Activated naive CD4-positive, alpha-beta T cell treated with Interleukin-2 at 50 U/mL for 16 hours (primary cell): ENCODE measurements around the gene RUNX2.
A peak's percentile ranks its signal among the peaks of the same experiment; 100 is the strongest.

Source experiments
- DNase-seq: peaks from one replicate; pipeline ENCODE4 v3.0.0-alpha.2; 2020

RUNX2 gene

DNA sequence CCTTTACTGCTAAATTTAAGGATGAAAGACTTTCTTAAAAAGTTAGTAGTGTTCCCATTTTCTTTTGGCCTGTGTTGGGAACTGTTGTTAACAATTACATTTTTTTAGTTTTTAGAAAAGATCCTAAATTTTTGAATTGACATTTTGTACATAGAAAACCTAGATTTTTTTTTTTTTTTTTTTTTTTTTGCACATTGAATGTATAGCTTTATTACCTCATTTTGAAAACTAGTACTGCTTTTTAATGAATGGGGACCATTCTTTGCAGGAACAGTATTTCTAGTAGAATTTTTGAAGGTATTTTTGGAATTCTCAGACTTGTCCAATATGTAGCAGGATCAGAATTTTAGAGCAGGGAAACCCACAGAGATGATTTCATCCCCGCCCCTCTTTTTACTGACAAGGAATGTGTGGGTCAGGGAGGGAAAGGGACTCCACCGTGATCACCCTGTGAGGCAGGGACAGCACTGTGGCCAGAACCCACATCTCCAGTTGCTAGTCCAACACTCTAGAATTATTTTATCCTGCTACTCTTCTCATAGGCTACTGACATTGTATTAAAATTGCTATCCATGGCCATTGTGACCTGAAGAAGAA lies 204.0 kb downstream of the RUNX2 start:
- DNase-seq, result no peak

DNA sequence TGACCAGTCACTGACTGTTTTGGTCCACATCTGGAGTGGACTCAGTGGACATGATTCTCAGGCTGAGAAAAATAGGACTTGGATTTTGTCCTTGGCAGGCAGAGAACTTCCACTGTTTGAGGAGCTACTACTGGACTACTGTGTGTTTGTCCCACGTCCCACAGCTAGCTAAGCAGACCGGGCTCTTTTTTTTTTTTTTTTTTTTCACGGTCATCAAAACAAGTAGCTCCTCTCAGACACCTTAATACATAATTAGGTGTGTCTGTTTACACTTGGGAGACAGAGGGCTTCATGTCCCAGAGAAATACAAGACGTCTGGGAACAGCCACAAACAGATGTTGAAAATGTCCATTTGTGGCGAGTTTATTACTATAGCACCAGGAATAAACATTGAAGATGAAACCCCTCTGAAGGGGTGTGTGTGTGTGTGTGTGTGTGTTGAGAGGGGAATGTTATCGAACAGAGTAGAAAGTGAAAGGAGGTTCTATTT lies 204.6 kb downstream of the RUNX2 start:
- no peak for DNase-seq

DNA sequence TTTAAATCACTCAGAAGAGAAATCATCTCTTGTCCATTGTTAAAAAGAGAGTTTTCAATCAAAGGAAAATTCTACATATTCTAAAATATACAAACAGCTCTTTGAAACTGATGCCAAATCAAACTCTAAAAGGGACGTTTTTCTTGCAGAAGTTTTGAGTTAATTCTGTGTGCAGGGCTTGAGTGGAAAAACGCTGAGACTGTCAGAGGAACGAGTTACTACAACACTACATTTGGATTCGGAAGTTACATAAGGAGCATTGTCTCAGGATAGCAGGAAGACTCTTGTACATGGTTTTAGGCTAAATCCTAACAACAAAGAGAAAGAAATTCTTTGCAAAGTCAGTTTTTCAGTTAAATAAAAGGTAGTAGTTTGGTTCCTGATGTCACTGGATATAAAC lies 205.3 kb downstream of the RUNX2 start:
- DNase-seq, result no peak

- DNase-seq, result no peak
Observed at GRCh38 chr6:45535933-45536332, 207.8 kb downstream of the RUNX2 start.

DNA sequence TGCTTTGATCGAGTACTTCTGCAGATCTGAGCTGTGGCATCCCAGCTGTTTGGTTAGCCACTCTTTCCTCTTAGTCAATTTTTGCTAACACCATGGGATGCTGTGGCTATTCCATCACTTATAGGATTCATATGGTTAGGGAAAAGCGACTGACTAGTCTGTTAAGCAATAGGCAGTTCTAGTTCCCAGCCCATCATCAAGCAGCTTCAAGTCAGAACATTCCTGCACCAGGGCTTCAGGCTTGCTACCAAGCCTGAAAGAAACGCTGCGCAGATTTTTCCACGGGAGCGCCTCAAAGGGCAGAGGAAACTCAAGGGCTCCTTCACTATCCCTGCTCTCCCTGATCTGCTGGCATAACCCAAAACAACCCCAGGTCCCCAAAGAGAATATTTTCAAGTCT lies 209.4 kb downstream of the RUNX2 start:
- no peak for DNase-seq

GRCh38 chr6:45538641-45539547 lies 210.8 kb downstream of the RUNX2 start:
- DNase-seq, result no peak

- DNase-seq, result no peak
Observed at GRCh38 chr6:45540375-45540920, 212.3 kb downstream of the RUNX2 start.

DNA sequence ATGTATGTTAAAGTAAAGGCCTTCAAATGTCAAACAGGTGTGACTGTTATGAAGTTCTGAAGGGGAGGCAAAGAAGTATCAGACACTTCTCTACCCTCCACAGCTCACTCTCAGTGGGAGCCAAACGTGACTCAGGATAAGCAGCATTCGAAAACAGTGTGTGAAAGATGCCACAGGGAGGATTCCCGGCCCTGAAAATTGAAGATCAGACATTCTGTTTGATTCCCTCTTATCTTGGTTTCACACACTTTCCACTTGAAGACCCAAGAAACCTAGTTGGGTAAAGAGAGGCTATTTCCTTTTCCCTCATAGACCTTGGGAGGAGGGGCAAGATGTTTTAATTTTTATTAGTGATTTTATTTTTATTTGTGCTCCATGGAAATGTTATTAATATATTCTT lies 213.8 kb downstream of the RUNX2 start:
- no peak for DNase-seq

GRCh38 chr6:45543298-45544235 lies 215.4 kb downstream of the RUNX2 start:
- no peak for DNase-seq

GRCh38 chr6:45545416-45545815 lies 217.3 kb downstream of the RUNX2 start:
- no peak for DNase-seq

- DNase-seq, result no peak
Observed at GRCh38 chr6:45548657-45549515, 220.8 kb downstream of the RUNX2 start.

- DNase-seq, result no peak
Observed at GRCh38 chr6:45552536-45552935, 224.4 kb downstream of the RUNX2 start.

GRCh38 chr6:45553730-45554344 lies 225.7 kb downstream of the RUNX2 start:
- no peak for DNase-seq

DNA sequence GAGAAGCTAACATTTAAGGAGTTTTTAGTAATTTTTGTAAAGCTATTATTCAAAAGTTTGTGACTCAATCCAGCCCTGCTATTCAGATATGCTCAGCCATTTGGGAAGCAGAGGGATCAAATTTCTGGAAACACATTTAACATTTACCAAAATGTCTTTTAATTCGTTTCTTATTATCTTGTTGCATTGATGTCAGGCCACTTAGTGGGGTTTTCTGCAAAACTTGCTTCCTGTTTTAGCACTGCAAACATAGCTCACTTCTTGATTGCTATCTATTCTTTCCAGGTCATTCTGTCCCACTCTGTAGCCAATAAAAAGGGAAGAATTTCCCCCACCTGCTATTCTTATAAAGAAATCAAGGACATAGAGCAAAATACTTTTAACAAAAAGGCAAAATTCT lies 226.5 kb downstream of the RUNX2 start:
- no peak for DNase-seq

GRCh38 chr6:45555981-45556771 lies 228.0 kb downstream of the RUNX2 start:
- DNase-seq, result no peak

DNA sequence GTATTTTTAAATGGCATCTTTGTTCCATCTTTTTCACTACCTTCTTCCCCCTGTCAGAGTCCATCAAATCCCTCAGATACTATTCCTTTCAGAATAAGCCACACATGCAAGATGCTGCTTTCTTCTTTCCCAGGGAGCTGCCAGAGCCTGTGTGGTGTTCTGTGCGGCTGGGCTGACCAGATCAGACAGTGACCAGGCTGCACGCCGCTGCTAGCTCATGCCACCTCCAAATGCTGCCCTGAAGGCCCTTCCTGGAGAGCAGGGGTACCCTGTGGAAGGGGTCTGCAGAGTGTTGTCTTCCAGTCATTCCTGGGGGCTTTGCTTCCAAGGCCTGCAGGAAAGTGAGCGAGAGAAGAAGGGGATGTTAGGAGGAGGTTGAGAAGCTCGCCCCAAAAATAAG lies 228.7 kb downstream of the RUNX2 start:
- DNase-seq, result no peak

DNA sequence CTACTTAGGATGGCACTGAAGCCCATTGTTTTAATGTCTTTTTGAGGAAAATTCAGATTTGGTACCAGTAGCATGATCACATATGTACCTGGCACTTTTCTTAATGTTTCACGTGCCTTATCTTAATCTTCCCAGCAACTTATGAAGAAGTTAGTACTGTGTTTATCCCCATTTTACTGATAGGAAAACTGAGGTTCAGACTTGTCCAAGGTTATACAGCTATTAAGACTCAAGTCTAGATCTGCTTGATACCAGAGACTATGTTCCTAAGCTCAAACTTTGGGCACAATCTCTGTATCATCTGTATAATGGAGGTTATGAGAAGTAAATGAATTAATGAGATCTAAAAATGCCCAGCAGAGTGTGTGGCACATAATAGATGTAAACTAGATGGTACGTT lies 229.3 kb downstream of the RUNX2 start:
- DNase-seq, result no peak

DNA sequence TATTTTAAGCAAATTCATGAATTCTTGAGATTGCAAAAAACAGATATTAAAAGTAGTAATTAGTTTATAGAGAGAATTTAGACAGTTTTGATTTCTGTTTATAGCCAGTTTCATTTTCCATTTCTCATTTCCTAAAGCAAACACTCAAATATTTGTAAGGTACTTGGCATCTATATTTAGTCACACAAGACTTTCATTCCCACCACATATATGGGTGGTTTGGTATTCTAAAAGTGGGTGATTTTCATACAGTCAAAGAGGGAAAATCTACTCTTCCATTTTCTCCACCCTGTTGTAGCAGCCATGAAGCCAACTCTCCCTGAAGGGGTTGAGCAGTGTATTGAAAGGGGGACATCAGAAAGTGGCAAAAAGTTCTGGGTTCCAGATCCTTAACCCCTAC lies 230.7 kb downstream of the RUNX2 start:
- DNase-seq, result no peak

DNA sequence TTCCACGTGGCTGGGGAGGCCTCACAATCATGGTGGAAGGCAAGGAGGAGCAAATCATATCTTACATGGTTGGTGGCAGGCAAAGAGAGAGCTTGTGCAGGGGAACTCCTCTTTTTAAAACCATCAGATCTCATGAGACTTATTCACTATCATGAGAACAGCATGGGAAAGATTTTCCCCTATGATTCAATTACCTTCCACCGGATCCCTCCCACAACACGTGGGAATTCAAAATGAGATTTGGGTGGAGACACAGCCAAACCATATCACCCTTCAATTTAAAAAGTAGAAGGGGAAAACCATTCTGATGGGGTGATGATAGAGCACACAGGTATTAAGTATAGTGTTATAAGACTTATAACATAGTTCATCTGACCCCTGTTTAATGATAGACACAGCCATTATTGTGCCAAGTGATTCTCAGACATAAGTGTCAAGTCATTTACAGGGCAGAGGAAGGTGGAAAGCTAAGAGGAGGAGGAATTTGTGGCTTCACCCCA lies 232.2 kb downstream of the RUNX2 start:
- DNase-seq, result peak; percentile 14

- no peak for DNase-seq
Observed at GRCh38 chr6:45562171-45562570, 234.0 kb downstream of the RUNX2 start.
